GM18861 (cell line): ENCODE results near the gene APOL3.
"Not testable (repeated sequence)": the region's sequence is repeated elsewhere in the genome, so short reads cannot be mapped to it uniquely, and the experiment has no call there.

ENCODE experiments used
- ATAC-seq: cut with Tn5 transposase; IDR thresholded peaks from one replicate; pipeline ENCODE4 v1.9.1; 2021; ENCODE audit not compliant: unreplicated experiment

APOL3 gene

DNA sequence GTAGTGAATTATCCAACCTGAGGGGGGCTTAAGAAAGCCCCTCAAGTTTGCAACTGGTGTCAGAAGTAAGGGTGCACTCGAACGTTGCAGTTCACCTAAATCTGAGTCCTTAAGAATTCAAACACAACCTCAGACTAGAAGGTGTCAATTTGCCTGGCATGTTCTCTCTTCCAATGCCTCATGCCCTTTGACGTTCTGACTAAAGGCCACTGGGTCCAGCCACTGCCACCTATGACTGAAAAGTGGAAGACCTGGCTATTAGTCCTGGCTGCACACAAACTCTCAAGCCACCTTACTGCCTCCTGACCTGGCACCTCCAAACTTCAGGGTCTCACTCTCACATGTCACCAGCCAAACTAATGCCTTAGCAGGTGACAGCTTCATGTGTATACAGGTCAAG lies 33.0 kb upstream of the APOL3 start:
- ATAC-seq = no peak

DNA sequence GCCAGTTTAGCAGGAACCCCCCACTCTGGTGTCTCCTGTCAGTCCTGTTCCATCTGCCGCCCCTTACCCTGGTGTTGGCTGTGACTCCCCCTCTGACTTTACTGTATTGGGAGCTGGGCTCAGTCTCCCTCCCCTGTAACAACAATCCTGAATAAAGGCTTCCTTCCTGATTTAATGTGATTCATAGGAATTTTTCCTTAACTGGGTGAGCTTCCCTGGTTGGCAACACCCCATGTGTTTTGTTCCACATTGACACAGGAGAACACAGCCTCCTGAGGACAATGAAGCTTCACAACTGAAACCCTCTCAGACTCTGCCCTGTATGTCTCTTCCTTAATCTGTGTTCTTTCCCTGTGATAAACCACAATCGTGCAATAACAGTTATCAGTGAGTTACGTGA lies 32.6 kb upstream of the APOL3 start:
- ATAC-seq = no peak

DNA sequence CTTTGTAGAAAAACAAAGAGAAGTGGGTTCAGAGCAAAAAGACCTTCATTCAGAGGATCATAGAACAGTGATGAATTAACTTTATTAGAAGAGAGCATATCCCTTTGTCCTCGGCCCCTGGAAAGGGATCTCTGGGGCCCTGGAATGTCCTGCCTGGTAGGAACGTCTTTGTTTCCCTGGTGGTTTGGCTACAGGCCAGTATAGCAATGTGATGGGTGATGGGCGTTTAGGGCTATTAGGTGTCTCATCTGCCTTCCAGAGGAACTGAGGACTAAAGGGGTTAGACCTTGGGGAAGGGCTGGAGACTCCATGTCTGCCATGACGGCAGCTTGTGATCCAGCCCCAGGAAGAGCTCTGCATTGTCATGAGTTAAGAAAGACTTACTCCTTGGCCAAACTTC lies 32.0 kb upstream of the APOL3 start:
- ATAC-seq = no peak

DNA sequence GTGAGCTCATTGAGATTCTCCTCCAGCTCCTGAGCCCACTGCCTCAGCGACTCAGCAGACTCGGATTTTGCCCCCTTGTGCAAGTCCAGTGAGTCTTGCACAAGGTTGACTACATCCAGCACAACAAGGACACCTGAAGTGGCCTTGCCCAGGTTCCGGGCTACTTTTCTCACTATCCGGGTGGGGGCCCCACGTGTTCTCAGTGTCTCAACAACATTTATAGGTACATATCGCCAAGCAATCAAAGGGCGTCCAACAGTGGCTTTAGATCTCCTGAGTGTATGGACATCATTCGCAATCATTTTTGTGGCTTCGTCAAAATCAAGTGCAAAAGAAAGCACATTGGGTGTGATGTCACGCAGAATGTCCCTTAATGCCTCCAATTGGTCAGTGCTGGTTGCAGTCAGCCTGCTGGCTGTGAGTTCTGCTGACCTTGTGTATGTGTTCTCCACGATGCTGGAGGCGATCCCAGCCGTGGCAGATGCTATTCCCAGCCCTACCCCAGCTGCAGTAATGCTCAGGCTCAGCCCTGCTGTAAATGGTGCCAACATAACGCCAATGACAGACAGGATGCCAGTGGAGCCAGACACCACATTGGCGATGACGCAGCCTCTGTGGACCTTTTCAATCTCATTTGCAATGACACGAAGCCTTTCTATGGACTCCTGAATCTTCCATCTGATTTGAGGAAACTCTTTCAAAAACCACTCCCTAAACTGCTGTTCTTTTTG lies 30.7 kb upstream of the APOL3 start:
- no peak for ATAC-seq

DNA sequence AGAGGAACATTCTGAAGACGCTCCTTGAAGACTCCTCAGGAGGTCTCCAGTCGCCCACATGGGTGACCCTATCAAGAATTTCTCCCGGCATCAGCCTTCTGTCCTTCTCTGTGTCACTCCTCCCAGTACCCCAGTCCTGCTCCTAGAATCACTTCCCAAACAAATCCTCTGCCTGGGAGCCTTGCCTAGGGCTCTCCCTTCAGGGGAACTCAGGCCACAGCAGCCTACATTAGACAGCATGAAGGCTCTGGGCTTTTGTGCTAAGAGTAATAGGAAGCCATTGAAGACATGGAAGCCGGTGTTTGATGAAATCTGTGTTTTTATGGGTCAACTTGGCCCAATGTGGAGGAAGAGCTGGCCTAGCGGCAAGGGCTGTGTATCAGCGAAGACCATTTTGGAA lies 27.3 kb upstream of the APOL3 start:
- ATAC-seq = not testable (repeated sequence)

DNA sequence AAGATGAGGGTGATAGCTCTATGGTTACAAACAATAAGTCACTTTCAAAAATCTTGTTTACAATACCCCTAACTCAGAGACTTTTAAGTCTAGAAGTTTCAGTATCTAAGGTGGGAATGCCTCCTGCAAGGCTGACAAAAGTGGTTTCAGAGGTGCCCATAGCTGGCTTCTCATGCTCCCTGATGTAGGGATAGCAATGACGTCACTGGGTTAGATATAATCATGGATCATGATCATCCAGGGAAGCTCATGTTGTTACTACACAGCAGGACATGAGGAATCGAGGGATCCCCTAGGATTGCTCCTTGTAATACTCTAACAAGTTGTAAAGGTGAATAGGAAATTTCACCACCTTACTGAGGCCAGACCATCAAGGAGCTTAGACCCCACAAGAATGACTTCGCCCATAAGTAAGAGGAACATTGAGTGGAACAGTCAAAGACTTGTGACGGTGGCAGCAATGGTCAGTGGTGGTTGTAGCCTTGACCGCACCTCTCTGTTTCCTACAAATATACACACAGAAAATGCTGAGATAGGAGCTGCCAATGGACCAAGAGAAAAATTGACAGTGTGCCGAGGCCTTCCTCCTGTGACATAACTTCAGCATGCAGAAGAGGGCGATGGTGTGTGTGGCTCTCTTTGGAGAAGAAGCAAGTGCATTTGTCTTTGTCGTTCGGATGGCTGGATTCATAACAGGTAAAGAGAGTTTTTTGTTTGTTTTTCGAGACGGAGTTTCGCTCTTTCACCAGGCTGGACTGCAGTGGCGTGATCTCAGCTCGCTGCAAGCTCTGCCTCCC lies 25.5 kb upstream of the APOL3 start:
- ATAC-seq = no peak

DNA sequence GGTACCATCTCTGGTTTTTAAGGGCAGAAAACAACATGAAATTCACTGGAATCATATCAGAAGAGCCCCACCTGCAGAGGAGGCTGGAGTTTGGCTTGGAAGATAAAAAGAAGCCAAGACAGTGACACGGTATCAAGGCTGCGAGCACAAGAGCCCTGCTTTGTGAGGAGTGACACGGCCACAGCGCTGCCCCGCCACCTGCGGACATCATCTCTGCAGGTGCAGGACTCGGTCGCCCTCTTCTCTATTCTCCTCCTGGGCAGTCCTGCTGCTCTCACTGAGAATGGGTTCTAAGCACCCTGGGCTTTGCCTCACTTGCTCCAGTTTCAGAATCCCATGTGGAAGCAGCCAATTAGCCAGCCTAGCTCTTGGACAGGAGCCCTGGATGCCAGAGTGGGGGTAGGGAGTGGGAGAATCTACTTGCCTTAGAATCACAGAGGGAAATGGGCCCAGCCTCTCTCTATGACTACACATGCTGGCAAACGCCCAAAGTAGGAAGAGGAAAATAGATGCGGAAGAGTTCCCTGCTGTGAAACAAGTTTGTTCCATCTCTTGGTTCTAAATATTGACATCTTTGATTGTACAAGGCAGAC lies 24.0 kb upstream of the APOL3 start:
- no peak for ATAC-seq

DNA sequence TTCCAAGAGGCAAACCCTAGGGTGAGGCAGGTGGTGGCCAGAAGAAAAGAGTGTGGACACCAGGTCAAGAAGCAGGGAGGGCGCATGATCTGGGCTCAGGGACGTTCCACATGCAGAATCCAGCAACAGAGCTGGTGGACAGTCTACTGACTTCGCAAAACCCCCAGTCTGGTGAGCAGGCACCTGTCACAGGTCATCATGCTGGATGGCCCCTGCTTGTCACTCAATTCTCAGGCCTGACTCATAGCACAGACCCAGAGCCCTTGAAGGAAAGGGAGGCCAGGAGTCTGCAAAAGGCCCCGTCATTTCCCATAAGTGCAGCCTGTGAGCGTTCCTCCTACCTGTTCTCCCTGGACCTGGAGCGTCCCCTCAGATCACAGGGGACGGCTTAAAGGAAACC lies 22.9 kb upstream of the APOL3 start:
- no peak for ATAC-seq

DNA sequence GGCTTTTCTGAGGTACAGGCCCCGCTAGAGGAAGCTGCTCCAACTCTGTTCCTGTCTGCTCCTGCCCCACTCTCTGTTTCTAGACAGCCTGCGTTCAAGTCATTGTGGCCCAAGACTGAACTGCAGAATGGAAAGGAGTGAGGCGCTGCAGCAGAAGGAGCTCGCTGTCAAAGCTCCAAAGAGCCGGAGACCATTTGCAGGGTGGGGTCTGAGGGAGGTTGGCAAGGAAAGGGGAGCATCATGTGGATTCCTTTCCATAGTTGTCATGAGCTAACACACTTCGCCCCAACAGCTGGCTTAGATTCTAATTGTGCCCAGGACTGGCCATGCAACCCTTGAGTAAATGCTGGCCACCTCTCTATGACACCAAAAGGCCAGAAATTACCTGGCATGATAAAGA lies 22.3 kb upstream of the APOL3 start:
- no peak for ATAC-seq

DNA sequence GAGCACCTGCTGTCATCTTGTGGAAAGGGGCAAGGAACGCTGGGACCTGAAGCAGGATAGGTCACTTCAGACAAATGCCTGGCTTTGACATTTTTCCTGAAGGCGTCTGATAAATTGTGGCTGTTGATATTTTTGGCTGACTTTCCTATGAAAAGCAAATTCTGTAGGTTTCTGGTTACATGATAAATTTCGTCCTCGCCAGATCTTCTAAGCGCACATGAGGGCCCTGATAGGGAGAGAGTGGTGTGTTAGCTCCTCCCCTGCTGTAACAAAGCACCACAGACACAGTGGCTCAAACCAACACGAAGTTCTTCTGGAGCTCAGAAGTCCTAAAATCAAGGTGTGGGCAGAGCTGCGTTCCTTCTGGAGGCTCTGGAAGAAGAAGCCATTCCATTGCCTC lies 21.5 kb upstream of the APOL3 start:
- no peak for ATAC-seq

DNA sequence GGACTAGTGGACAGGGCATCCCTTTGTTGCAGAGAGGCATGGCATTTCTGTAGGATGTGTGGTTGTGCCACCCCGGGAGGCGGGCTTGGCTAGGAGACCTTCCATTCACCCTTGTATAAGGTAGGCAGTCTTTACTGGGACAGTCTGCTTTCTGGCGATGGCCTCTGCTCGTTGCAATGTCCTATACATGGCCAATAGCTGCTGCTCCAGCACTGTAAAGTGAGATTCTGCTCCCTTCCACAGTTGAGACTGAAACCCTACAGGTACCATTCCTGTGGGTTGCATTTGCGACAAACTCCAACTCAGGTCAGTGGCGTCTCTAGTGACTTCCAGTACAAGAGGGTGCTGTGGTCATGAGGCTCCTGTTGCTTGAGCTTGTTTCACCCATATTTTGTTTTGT lies 20.4 kb upstream of the APOL3 start:
- no peak for ATAC-seq

DNA sequence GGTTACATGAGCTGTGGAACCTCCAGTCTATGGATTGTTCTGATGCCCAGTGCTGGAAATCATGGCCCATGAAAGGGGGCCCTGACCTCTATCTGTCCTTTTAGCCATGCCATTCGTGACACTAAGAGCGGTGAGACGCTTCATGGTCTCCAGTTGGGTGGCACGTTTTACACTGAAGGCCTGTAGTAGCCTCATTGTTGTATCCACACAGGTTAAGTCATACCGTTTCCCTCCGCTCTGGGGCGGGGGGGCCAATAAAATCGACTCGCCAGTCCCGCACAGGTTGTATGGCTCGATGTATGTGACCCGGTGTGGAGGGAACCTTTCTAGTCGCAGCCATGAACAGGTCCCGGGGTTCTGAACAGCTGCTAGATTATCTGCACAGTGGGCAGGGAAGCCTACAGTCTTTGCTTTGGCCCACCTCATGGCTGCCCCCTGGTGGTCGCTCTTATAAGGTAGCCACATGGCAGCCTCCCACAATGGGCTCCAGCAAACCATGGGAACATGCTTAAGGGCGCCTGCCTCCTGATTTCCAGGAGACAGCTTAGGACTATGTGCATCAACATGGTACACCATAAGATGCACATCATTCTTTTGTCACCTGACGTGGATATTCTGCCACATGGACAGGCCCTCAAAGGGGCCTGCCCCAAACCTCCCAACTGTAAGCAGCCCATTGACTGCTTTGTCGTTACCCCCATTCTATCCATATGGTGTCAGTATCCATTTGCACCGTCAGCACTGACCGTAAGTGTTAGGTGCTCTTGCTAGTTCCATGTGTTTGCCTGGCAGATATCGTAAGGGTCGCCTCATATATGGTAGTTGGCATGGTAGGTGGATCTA lies 19.7 kb upstream of the APOL3 start:
- ATAC-seq = no peak

DNA sequence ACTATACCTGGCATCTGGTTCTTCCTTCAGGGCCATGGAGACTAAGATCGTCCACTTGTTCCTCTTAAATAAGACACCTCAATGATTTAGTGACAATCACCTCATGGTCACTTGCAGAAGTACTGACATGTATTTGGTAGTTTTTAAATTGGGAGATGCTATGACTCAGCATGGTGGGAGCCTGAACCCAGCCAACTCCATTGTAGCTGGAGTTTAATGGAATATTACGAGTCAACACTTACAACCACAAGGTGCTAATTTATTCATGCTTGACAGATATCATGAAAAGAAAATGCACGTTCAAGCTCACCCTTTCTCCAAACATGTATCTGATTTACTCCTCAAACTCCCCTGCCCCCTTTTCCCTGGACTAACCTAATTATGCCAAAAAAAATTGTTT lies 16.6 kb upstream of the APOL3 start:
- no peak for ATAC-seq

DNA sequence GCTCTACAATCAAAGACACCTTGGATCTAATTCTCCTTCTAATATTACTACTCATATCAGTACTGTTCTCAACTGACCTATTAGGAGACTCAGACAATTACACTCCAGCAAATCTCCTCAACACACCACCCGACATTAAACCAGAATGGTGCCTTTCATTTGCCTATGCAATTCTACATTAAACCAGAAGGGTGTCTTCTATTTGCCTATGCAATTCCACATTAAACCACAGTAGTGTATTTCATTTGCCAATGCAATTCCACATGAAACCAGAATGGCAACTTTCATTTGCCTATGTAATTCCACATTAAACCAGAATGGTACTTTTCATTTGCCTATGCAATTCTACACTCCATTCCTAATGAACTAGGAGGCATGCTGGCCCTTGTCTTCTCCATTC lies 15.3 kb upstream of the APOL3 start:
- no peak for ATAC-seq

DNA sequence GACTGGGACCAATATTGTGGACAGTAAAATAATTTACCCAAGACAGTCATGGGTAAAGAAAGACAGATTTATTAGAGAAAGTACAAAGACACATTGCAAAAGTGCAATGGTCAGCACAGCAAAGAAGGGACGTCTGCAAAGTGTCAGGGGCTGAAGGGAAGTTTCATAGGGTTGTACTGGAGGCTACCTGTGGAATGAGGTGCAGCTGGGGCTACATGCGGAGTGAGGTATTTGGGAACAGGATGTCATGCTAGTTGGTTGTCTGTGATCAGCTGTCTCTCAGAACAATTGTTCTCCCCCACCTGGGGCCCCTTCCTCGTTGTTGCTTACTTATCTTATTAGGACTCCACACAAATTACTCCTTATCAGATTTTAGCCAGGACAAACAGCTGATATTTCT lies 11.4 kb upstream of the APOL3 start:
- no peak for ATAC-seq

DNA sequence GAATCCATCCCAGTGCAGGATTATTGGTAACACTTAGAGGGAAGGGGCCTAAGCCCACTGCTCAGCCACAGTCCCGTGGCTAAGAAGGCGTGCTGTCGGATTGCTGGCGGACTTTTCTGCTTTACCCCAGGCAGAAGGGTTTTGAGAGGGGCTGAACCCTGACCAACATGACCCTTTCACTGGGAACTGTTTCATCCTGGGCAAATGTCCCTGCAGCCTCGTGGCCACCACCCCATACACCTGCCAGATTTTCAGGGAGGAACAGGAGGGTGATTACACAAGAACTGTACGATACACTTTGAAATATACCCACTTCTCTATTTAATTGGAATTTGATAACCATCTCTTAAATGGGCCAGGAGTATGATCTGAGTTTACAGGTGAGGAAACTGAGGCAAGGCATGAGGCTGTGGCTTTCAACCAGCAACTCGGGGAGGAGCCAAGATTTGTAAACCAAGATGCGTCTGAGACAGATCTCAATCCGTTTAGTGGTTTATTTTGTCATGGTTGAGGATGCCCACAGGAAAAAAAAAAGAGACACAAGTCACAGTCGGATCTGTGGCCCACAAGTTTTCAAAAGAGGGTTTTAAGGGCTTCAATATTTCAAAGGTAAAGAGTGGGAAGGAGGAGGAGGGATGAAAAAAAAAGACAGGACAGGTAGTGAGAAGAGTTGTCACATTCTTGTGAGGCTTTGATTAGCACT lies 6.1 kb upstream of the APOL3 start:
- ATAC-seq = no peak

DNA sequence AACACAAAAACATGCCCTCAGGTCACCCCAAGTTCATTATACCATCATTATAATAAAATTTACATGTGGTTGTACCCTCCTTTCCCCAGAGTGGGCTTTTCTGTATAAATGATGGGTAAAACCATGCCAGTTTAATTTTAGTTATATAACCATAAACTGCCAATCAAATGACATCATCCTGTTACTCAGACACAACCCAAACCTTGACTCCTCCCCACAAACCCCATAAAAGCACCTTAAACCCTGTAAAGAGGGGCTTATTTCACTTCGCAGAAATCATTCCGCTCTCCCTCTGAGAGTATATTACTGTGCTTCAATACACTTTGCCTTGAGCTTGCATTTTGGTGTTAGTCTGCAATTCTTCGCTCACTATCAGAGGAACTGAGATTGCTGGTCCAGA lies 5.5 kb upstream of the APOL3 start:
- ATAC-seq = no peak

DNA sequence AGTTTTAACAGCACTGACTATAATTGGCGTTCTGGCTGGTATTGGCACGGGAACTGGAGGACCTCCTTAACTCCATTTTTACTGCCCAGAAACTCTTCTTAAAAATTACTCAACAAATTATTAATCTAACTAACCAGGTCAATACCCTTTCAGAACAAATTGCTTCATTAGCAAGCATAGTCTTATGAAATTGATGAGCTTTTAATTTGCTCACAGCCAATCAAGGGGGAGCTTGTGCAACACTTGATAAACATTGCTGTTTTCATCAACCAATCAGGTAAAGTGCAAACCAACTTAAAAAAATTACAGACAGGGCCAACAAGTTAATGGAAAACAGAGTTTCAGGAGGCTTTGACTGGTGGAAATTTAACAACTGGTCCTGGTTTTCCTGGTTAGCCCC lies 4.6 kb upstream of the APOL3 start:
- no peak for ATAC-seq

DNA sequence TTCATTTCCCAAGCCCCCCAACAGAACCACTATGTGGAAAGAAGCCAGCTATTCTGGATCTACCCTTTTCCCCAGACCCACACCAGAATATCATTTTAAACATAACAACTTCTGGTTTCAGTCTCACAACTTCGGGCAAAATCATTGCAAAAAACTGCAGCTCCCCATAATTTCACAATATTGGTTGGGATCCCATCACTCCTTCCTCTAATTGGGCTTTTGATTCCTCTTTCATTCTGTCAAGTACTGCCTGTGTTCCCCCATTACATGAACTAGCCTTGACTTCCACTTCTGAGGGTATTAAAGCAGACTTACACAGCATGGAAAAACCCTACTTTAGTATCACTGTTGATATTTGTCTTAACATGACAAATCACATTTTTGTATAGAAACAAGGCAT lies 4.1 kb upstream of the APOL3 start:
- no peak for ATAC-seq

DNA sequence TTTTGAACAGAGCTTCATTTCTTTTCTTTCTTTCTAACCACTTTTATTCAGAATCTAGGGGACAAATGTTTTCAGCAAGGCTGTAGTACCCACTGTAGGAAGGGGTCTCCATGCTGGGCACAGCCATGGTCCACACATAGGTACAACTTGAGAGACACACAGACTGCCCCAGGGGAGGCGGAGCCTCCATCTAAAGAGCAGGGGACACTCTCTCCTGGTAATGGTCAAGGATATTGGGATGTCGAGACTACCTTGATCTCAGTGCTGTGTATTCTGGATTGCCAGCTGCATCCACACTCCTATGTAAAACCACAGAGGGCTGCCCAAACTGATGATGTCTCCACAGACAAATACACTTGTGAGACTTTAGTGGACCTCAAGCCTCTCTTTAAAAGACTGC lies 2.9 kb upstream of the APOL3 start:
- ATAC-seq = no peak
